ENCODE data around the gene GLB1L2. TPM values are rescaled to one million over a fixed set of nuclear protein-coding genes. Genes with fewer than 3 reads are reported as not detected.

GLB1L2 gene
- polyA plus RNA-seq, 12 donors: 0.45 to 1.4 (median 0.70) TPM; not detected in 2

DNA sequence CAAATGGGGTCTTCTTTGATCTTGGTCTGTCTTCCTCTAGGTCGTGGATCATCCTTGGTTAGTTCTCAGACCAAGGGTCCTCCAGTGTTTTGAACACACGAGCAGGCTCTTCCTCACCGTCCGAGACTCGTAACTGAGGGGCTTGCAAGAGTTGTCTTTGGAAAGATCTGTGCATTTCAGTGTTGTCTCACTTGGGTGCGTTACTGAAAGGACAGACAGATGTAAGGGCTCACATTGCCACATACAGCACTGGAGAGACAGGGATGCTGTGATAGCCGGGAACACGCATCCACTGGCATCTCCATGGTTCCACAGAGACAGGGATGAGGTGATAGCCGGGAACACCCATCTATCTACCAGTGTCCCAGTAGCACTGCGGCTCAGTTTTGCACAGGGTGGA lies 15.7 kb downstream of the GLB1L2 start:
- DNase-seq: no peak

DNA sequence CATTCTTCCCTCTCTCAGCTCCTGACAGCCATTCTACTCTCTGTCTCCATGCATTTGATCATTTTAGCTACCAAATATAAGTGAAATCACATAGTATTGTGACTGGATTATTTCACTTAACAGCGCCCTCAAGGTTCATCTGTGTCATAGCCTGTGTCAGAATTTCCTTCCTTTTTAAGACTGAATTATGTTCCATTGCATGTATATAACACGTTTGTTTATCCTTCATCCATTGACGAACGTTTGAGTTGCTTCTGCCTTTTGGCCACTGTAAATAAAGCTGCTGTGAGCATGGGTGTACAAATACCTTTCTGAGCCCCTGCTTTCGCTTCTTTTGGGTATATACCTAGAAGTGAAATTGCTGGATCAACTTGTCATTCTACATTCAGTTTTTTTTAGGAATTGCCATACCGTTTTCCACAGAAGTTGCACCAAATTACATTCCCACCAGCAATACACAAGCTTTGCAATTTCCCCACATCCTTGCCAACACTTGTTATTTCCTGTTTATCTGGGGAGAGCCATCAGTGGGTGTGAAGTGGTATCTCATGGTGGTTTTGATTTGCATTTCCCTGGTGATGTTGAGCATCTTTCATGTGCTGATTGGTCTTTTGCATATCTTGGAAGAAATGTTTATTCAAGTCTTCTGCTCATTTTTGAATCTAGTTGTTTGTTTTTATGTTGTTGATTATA lies 17.5 kb downstream of the GLB1L2 start:
- no peak for DNase-seq

DNA sequence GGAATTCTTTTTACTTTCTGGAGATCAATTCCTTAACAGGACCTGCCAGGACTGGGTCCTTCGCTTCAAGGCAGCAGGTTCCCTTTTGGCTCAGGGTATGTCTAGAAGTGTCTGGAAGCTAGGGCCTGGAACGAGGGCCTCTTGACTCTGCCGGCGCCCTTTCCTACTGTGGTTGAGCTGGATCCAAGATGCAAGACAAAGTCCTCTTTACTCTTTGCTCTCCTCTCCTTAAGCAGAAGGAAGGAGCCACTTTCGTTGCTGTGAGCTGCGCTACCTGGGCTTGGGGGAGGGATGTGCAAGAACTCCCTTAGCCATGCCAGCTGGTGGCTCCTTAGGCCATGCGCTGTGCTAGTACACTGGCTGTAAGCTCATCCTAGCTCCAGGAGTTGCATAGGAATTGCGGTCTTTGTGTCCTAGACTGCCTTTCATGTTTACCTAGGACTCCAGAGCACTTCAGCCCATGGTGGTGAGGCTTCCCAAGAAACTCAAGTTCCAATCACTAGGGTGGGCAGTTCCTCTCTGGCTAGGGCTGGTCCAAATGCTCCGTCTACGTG lies 18.1 kb downstream of the GLB1L2 start:
- no peak for DNase-seq

DNA sequence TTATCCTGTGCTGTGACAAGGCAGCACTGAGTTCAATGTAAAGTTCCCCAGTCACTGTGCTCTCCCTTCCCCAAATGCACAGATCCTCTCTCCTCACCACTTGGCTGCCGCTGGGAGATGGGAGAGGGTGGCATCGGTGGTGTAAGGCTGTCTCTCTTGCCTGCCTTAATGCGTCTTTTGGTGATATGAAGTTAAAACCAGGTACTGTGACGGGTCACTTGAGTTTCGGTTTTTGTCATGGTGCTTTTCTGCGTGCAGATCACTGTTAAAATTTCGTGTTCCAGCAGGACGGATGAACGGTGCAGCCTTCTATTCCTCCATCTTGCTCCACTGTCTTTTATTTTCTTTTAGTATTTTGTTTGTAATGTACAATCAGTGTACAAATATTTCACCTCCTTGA lies 18.6 kb downstream of the GLB1L2 start:
- no peak for DNase-seq

DNA sequence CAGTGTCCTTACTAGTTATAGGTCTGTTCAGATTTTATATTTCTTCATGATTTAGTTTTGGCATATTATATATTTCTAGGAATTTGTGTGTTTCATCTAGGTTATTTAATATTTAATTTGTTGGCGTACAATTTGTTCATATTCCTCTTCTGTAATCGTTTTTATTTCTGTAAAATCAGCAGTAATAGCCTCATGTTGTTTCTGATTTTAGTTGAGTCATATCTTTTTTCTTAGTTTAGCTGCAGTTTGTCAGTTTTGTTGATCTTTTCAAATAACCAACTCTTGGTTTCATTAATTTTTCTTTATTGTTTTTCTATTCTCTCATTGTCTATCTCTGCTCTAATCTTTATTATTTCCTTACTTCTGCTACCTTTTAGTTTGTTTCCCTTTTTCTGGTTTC lies 20.3 kb downstream of the GLB1L2 start:
- no peak for DNase-seq

DNA sequence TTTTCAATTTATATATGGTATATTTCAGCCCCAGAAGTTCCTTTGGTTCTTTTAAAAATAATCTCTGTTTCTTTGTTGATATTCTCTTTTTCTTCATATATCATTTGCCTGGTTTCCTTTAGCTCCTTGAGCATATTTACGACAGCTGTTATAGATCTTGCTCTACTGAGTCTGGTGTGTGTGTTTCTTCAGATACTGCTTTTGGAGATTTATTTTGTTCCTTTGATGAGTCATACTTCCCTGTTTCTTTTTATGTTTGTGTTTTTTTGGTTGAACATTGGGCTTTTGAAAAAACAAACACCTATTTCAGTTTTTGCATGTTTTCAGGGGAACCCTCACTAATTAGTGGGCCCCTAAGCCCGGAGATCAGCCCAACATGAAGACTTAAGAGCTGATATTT lies 23.3 kb downstream of the GLB1L2 start:
- no peak for DNase-seq

DNA sequence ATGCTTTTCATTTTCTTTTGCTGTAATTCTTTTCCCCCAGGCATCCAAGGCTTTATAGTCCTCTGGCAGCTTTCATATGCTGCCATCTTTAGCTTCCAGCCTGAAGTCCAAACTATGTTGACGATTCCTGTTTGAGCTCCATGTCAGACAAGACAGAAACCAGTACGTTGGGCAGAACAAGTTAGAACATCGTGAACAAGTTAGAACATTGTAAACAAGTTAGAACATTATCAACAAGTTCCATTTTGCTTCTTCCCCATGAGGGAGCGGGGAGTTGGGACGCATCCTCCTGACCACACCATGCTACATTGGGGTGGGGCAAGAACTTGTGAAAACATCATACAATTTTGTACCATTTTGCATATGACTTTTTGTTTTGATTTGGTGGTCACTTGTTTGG lies 23.9 kb downstream of the GLB1L2 start:
- no peak for DNase-seq

DNA sequence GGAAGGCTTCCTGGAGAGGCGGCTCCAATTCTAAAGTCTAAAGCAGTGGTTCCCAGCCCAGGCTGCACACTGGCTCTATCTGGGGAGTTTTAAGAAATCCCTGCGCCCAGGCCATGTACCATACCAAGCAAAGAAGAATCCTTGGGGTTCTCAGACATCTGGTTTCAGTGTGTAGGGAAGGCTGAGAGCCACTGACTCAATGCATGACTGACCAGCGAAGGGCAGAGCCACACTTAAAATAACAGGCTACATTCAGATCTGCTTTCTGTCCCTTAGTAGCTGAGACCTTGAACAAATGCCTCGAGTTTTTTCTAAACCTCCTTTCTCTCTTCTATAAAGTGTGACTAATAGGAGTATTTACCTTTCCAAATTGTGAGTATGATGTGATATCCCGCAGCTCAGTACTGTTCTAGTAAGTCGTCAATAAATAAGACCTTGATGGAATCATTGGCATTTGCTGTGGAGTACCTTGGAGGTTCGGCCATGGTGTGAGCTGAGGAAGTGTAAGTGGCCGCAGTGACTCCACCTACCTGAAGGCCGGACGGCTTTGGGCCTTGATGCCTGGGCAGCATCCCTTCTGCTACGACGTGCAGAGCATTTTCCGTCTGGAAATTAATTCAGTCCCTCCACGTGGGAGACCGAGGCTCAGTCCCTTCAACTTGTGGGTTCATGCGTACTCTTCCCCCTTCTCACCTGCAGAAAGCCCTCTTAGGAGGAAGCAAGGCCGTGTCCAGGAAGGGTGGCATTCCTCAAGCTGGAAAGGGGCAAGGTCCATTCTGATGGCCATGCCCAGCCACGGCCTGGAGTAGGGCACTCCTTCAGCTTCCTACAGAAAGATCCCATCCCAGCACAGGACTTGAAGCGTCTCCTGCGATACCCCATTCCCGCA lies 25.1 kb downstream of the GLB1L2 start:
- no peak for DNase-seq

DNA sequence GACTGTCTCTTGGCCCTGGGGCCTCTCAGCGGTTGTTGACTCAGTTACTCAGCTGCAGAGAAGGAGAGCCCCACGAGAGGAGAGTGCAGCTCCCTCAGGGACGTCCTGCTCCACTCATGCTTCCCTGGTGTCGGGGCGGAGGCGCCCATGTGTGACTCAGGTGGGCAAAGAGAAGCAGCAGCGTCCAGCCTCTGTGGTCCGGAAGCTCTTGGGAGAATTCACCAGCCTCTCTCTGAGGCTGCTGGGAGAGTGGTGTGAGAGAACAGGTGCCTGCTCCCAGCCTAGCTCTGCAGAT lies 25.7 kb downstream of the GLB1L2 start:
- DNase-seq: no peak

DNA sequence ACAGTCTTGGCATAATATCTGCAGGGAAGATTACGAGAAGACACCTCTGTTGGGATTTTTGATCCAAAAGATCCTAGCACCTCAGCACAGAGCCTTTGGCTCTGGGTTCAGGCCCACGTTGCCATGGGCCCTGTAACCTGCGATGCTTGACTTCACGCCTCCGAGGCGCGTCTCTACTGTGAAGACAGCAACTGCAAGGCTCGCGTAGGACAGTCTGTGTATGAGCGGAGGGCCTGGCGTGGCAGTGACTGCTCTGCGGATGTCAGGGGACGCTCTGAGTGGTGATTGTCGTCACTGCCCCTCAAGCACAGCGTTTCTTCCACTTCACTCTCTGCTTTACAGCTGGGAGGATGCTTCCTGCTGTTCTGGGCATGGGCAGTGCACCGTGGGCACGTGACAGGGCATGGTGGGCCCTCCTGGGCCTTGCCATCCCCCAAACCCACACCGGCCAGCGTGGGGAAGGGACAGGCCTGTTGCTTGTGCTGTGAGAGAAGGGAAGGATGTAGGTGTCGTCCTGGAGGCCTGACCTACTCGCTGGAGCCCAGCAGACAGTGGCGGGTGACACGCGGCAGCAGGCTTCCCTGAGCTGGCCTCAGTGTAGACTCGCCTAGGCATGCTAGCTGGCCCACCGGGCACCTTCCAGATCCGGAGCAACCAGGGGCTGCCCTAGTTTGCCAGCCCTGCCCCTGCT lies 26.5 kb downstream of the GLB1L2 start:
- DNase-seq: no peak

DNA sequence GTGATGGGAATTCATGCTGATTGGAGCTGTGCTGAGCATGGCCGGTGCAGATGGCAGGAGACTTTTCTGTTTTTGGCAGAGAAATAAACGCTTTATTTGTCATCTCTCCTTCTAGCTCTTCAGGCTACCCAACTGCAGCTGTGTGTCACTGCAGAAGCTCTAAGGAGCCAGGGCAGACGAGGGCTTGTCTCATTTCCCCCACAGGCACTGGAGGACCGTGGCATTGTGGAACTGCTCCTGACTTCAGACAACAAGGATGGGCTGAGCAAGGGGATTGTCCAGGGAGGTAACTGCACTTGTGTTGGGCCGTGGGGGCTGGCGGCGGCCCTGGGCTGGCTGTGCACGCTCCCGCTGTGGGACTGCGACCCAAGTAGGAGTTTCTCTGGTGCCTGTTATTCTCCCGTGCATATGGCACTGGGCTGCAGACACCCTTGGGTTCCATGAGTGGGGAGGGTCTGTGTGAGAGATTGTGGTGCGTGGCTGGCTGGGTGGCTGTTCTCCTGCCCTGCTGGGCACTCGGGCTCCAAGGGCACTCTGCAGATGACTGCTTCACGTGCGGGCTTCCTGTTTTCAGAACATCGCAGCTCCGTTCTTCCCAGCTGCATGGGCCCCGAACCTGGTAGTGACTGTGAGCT lies 27.2 kb downstream of the GLB1L2 start:
- DNase-seq: no peak

DNA sequence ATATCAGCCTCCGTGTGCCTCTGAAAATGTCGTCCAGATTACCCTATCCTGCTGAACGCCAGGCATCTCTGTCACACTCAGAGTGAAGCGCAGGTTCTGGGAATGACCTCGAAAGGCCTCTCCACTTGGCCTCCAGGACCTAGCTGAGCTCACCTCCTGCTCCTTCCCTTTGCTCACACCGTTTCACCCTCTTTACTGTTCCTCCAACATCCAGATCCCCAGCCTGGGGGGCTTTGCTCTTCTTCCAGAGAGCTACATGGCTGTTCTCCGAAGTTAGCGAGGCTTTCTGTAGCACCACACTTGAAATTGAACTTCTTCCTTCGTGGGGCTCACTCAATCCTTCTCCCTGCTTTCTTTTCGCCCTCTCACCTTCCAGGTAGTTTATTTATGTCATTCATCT lies 27.9 kb downstream of the GLB1L2 start:
- DNase-seq: no peak

DNA sequence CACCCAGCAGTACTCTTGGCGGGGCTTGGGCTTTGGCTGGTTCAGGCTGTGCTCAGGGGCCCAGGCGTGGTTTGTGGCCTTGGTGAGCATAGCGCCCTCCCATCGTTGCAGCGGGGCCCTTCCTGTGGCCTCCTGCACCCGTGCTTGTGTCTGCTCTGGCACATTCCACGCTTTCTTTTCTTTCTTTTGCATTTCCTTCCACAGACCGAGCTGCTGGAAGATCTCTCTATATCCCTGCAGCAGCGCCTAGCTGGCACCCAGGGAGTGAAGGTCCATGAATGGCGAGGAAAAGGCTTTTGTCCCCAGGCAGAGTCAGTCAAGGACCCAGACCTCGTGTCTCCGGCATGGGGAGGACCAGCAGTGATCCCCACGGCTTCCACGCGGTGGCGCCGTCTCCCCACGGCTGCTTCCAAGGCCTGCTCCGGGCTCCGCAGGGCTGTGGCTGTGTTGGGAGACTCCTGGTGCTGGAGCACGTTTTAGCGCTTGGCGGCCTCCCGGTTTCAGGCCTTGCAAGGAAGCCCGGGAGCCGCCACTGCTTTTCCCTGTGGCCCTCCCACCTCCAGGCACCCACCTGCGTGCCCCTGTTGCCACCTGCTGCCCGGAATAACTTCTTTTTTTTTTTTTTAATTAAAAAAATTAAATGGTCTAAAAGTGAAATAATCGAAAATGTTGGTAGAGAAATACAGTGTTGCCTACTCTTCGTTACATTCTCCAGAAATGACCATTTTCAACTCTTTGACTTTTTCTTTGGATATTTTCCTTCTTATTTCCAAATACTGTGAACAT lies 28.5 kb downstream of the GLB1L2 start:
- peak; percentile 82 for DNase-seq

DNA sequence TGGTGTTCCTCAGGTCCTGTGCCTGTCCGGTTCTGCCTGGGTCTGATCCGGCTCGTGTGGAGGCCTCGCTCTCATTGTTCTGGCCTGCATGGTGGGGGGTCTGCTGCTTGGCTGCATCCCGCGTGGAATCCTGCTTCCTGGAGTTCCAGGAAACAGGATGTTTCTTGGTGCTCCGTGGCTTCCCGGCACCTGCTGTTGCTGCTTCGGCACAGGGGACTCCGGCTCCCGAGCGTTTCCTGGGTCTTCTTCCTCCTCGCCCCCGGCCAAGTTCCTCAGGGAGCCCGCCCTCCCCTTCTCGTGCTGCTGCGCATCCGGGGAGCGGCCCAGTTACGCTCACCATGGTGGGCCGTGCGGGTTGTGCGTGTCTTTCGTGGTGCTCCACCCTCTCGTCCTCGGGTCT lies 29.9 kb downstream of the GLB1L2 start:
- no peak for DNase-seq

DNA sequence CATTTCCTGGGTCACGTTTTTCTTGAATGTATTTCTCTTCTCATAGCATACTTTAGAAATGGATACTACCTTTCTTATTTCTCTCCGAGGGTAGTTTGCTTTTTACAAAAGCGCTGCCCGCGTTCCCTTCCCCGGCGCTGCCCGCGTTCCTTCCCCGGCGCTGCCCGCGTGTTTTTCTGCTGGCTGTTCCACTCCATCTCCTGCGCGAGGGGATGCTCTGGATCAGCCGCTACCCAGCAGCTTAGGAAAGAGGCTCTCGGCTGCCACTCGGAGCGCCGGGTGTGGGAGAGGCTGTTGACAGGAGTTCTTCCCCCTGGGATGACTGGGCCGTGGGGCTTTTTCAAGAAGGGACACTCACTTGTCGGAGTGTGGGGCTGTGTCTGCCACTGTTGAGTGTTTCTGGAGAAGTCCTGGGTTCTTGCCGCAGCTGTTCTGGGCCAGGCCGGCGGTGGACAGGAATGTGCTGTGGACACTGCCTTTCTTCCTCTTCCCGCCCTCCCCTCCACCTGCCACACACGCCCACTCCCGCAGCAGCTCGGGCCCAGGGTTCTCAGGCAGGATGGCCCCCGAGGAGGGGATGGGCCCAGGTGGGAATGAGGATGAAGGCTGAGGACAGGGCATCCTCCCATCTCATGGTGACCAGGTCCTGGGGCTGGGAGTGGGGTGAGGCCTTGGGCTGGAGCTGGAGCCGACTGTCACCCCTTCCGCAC lies 30.6 kb downstream of the GLB1L2 start:
- no peak for DNase-seq

DNA sequence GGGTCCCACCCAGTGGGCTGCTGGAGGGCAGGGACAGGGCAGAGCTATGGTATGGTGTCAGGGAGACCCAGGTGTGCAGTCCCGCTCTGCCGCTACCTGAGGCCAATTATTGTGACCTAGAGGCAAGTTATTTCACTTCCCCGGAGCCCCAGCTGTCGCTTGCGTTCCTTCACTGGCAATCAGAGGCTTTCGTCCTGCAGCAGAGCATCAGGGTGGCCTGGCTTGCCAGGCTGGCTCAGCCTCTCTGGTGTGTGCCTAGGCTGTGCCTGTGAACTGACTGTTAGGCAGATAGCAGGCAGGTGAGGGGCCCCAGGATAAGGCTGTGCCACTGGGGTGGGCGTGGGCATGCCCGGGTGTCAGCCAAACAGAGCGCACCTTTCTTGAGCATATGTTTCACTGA lies 31.4 kb downstream of the GLB1L2 start:
- DNase-seq: no peak

DNA sequence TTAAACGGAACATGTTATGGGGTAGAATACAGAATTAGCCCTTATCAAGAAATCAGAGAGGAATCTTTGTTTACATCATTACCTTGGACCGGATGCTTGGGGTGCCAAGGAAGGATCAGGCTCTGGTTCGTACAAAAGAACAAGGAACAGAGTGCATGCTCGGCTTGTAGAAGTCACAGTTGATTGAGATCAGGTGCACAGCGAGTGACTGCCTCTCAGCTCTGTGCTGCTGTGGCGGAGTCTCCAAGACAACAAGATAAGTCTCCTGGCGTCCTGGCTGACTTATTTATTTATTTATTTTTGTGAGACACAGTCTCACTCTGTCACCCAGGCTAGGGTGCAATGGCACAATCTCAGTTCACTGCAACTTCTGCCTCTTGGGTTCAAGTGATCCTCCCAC lies 31.8 kb downstream of the GLB1L2 start:
- no peak for DNase-seq

DNA sequence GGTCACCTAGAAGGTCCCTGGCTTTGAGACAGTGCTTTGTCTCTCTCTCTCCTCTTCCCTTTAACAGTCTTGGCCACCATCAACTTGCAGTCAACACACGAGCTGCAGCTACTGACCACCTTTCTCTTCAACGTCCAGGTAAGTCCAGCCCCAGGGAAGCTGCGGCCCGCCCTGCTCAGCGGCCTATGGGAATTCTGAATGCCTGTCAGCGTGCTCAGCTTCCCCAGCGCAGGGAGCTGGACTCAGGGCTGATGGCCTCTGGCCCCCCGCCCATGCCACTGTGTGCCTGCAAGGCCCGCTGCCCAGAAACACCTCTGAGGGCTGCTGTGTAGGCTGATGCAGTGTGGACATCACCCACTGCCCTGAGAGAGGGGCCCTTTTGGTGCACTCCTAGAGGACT lies 32.5 kb downstream of the GLB1L2 start:
- DNase-seq: no peak

DNA sequence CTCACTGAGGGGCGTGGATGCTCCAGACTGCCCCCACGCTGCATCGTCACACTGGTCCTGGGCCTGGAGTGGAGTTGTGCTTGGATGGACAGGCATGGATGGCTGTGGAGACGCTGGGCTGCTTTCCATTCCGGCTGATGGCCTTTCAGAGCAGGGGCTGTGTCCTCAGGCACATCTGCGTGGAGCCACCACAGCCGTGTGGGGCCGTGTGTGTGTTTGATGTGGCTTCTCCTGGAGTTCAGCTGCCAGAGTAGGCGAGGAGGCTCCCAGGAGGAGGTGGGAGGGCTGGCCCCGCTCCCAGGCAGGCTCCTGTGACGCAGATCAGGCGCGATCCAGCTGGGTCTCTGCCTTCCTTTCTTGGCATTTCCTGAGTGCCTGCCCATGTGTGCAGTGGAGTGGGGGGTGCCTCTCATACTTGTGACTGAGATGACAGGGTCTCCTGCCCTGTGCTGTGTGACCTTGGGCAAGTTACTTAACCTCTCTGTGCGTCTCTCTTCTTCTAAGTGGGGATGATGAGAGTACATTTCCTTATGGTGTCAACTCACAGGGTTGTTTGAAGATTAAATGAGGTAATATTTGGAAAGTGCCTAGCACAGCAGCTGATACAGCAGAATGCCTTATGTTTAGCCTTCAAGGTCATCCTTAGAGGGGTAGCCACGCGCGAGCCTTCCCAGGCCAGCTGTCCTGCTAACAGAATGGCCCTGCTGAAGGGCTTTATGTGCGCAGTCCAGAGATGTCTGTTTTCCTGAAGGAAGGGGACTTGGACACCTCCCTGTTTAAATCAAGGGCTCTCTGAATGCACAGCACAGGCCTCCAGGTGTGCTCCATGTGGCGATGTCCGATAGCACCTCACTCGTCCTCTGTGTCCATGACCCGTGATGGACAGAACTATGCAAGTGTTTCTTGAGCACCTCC lies 33.5 kb downstream of the GLB1L2 start:
- no peak for DNase-seq

DNA sequence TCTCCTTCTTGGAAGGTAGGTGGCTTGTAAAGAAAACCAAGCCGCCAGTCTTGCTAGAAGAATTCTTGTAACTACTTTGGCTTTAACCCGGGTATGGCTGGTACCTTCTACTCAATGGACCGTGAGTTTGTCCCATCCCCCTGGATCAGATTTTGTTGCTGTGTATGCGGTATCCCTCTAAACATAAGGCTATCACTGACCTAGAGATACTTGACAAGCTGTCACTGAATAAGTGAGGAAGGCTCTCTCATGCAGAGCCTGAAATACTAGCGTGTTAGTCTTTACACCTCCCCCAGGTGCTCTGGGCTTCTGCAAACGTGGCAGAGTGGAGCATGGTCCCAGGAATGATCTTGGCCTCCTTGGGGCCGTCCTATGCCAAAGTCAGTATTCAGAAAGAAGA lies 34.5 kb downstream of the GLB1L2 start:
- no peak for DNase-seq
